IMR-90 (cell line): Measurements from ENCODE around the gene PCBP3. TPM values are rescaled to one million over a fixed set of nuclear protein-coding genes. Genes with fewer than 3 reads are reported as not detected.

Experiments
- ATAC-seq: fragments of 200-7000 bp; cut with Tn5 transposase; 2 replicates; pipeline ENCODE4 v1.9.1; 2020; ENCODE audit warnings: low read depth, mild to moderate bottlenecking, moderate library complexity
- BruUV-seq: library from RNA; stranded (reverse); fragments of 400-500 nt; replicated peaks from 2 replicates; lab custom pipeline; 2021; lab: Mats Ljungman, UMichigan
- CTCF ChIA-PET: fragments of 300-600 bp; formaldehyde crosslinking; extraction: SDS; loops from one replicate; lab custom pipeline; 2021; ENCODE audit warnings: antibody characterized with exemption; lab: Yijun Ruan, JAX
- POLR2A ChIA-PET: fragments of 300-600 bp; sonication (Branson Sonifier 250); formaldehyde crosslinking; loops from one replicate; lab custom pipeline; 2022; ENCODE audit warnings: antibody characterized with exemption; ENCODE audit not compliant: unreplicated experiment; lab: Charles Lee
- DNase-seq: peaks from one replicate; pipeline ENCODE4 v3.0.0; 2013
- H2AFZ ChIP-seq: replicated peaks from 2 replicates; pipeline ENCODE3; 2013; ENCODE audit warnings: low read length, mild to moderate bottlenecking; ENCODE audit not compliant: poor library complexity
- H2AK5ac ChIP-seq: 2 replicates; pipeline ENCODE4 v1.6.1; 2013; ENCODE audit warnings: low read depth, low read length, inconsistent platforms
- H2AK9ac ChIP-seq: replicated peaks from 2 replicates; pipeline ENCODE3; 2013; ENCODE audit warnings: mild to moderate bottlenecking, low read depth, low read length, moderate library complexity; ENCODE audit not compliant: poor library complexity
- H2BK120ac ChIP-seq: 2 replicates; pipeline ENCODE4 v1.6.1; 2013; ENCODE audit warnings: low read depth, low read length, inconsistent platforms
- H2BK15ac ChIP-seq: 3 replicates; pipeline ENCODE4 v1.6.1; 2013; ENCODE audit warnings: low read depth, low read length, inconsistent platforms
- H2BK20ac ChIP-seq: 2 replicates; pipeline ENCODE4 v1.6.1; 2013; ENCODE audit warnings: low read depth, mild to moderate bottlenecking, inconsistent platforms, low read length, moderate library complexity
- H2BK5ac ChIP-seq: 2 replicates; pipeline ENCODE4 v1.6.1; 2013; ENCODE audit warnings: mild to moderate bottlenecking, low read depth, low read length, inconsistent platforms; ENCODE audit not compliant: poor library complexity, severe bottlenecking
- H3K14ac ChIP-seq: replicated peaks from 2 replicates; pipeline ENCODE4 v1.6.1; 2013; ENCODE audit warnings: low read depth, low read length, inconsistent platforms
- H3K18ac ChIP-seq: 2 replicates; pipeline ENCODE4 v1.6.1; 2013; ENCODE audit warnings: low read depth, low read length, control low read depth
- H3K23ac ChIP-seq: 2 replicates; pipeline ENCODE4 v1.6.1; 2013; ENCODE audit warnings: low read depth, low read length, inconsistent platforms
- H3K27ac ChIP-seq: 2 replicates; pipeline ENCODE4 v1.5.1; 2013; ENCODE audit warnings: mild to moderate bottlenecking, control low read depth, low read length; ENCODE audit not compliant: insufficient read depth
- H3K27me3 ChIP-seq: 2 replicates; pipeline ENCODE4 v1.6.1; 2013; ENCODE audit warnings: low read length; ENCODE audit not compliant: control insufficient read depth, insufficient read depth
- H3K36me3 ChIP-seq: 2 replicates; pipeline ENCODE4 v1.6.1; 2013; ENCODE audit warnings: low read length, mixed read lengths; ENCODE audit not compliant: control insufficient read depth, insufficient read depth
- H3K4ac ChIP-seq: 2 replicates; pipeline ENCODE4 v1.6.1; 2013; ENCODE audit warnings: low read depth, low read length, inconsistent platforms
- H3K4me1 ChIP-seq: 2 replicates; pipeline ENCODE4 v1.6.1; 2013; ENCODE audit warnings: low read length, mixed read lengths; ENCODE audit not compliant: control insufficient read depth, insufficient read depth
- H3K4me2 ChIP-seq: 2 replicates; pipeline ENCODE4 v1.6.1; 2013; ENCODE audit warnings: low read depth, mild to moderate bottlenecking, control low read depth, low read length, moderate library complexity
- H3K4me3 ChIP-seq: 2 replicates; pipeline ENCODE4 v1.5.1; 2013; ENCODE audit warnings: low read depth, mild to moderate bottlenecking, control low read depth, low read length, moderate library complexity; ENCODE audit not compliant: insufficient read depth
- H3K56ac ChIP-seq: 2 replicates; pipeline ENCODE4 v1.6.1; 2013; ENCODE audit warnings: low read length, inconsistent platforms; ENCODE audit not compliant: insufficient read depth; ENCODE audit errors: extremely low read depth
- H3K79me1 ChIP-seq, 2 experiments: 2 replicates each; pipeline ENCODE4 v1.6.1; 2013; ENCODE audit warnings: low read length in 2 of 2, inconsistent platforms in 1 of 2, low read depth in 1 of 2
- H3K9ac ChIP-seq: 2 replicates; pipeline ENCODE4 v1.6.1; 2013; ENCODE audit warnings: low read depth, low read length, control low read depth
- H3K9me1 ChIP-seq: 2 replicates; pipeline ENCODE4 v1.6.1; 2013; ENCODE audit warnings: low read length, inconsistent platforms; ENCODE audit not compliant: insufficient read depth
- H3K9me3 ChIP-seq: 2 replicates; pipeline ENCODE4 v1.6.1; 2013; ENCODE audit warnings: low read length; ENCODE audit not compliant: control insufficient read depth, insufficient read depth
- H4K20me1 ChIP-seq: 2 replicates; pipeline ENCODE4 v1.6.1; 2013; ENCODE audit warnings: low read length, inconsistent platforms; ENCODE audit not compliant: insufficient read depth
- H4K5ac ChIP-seq: 2 replicates; pipeline ENCODE4 v1.6.1; 2013; ENCODE audit warnings: mild to moderate bottlenecking, low read depth, low read length, control low read depth
- H4K8ac ChIP-seq, 2 experiments: 2 replicates each; pipeline ENCODE4 v1.6.1; 2013; ENCODE audit warnings: low read depth in 2 of 2, low read length in 2 of 2, control low read depth in 1 of 2, inconsistent platforms in 1 of 2
- H4K91ac ChIP-seq: 2 replicates; pipeline ENCODE4 v1.6.1; 2013; ENCODE audit warnings: low read depth, low read length, inconsistent platforms; ENCODE audit not compliant: insufficient read depth
- BHLHE40 ChIP-seq: fragments of 150-350 bp; IDR thresholded peaks from 2 replicates; pipeline ENCODE4 v1.6.1; 2016; ENCODE audit warnings: mild to moderate bottlenecking, low read depth, low read length
- NFE2L2 ChIP-seq: fragments of 150-350 bp; IDR thresholded peaks from 2 replicates; pipeline ENCODE4 v1.6.1; 2016; ENCODE audit warnings: low read depth, mild to moderate bottlenecking, low read length
- WGBS, 2 experiments: methylation state at CpG; one replicate each; pipeline versions ENCODE4 v1.1.5 to v1.1.7; 2013; ENCODE audit warnings: missing lambda C conversion rate in 2 of 2; ENCODE audit not compliant: insufficient read length in 1 of 2; ENCODE audit errors: extremely low coverage in 2 of 2; 5-methylcytosine and 5-hydroxymethylcytosine counted together
- dilution Hi-C: fragments of 300-500 bp; cut with HindIII; formaldehyde crosslinking; loops from one replicate; pipeline ENCODE4 v1.14.3; 2018; ENCODE audit warnings: low sequenced_read_pairs; ENCODE audit not compliant: unreplicated experiment
- in situ Hi-C: fragments of 300-500 bp; cut with MboI; formaldehyde crosslinking; loops from 3 replicates; pipeline ENCODE4 v1.14.3; 2019; ENCODE audit warnings: low sequenced_read_pairs, inconsistent platforms, mixed read lengths
- intact Hi-C: fragments of 100-400 bp; cut with micrococcal nuclease; formaldehyde crosslinking; loops from 2 replicates; pipeline ENCODE4 v1.10.0; 2022
- polyA plus RNA-seq, 3 experiments: library from polyadenylated mRNA; depleted of rRNA; stranded (reverse); fragments of >200 nt; gene quantifications; 2 replicates each; pipeline ENCODE4 v1.2.3, GENCODE V29; 2012; ENCODE audit warnings: low replicate concordance in 1 of 3
- total RNA-seq: library from RNA; depleted of rRNA; stranded (reverse); fragments of >200 nt; gene quantifications from 2 replicates; pipeline ENCODE4 v1.2.3, GENCODE V29; 2012

The PCBP3 gene
- total and polyA plus RNA-seq, 2 of the 4 experiments (the other 2 are of a cell fraction): 2.9 to 3.9 TPM

- H2AK9ac ChIP-seq: no peak overlapping the region
- H3K14ac ChIP-seq: no peak overlapping the region
- H2AFZ ChIP-seq: no peak overlapping the region
- H3K23ac ChIP-seq: no peak overlapping the region
- in situ Hi-C loops (no loop called here), dilution Hi-C loops (no loop called here), intact Hi-C loops (no loop called here)
- TF ChIP-seq BHLHE40 (no peak), NFE2L2 (no peak)
- no peak overlapping the region for H4K5ac ChIP-seq
- DNase-seq (no peak), ATAC-seq (no peak)
- no peak overlapping the region for H2BK120ac ChIP-seq
- H3K4me2 ChIP-seq: no peak overlapping the region
- no peak overlapping the region for H3K27ac ChIP-seq
- no peak overlapping the region for H3K4ac ChIP-seq
- H2BK5ac ChIP-seq: no peak overlapping the region
- H3K4me3 ChIP-seq: no peak overlapping the region
- no peaks in the 10 kb centered on the region; the same call in 1 of the 2 replicates for H3K9me1 ChIP-seq
- H4K91ac ChIP-seq: no peak overlapping the region
- POLR2A ChIA-PET: no interaction called here
- no peaks in the 10 kb centered on the region for H3K9me3 ChIP-seq
- no TSS peak for BruUV-seq
- no peak overlapping the region for H2BK15ac ChIP-seq
- no peak overlapping the region for H3K18ac ChIP-seq
- H3K56ac ChIP-seq: no peak overlapping the region
- H3K79me1 ChIP-seq: no peaks in the 10 kb centered on the region
- no peak overlapping the region for H2BK20ac ChIP-seq
- no peak overlapping the region for H4K8ac ChIP-seq
- CTCF ChIA-PET: no interaction called here
- WGBS, 2 experiments: 86% methylated on average over 6 of the region's 9 CpGs; no CpG with 5 or more reads in 1 of the 2 experiments
- no peaks in the 10 kb centered on the region for H3K36me3 ChIP-seq
- H3K4me1 ChIP-seq: no peaks in the 10 kb centered on the region
- peaks cover 2% of the 10 kb centered on the region; the same call in 1 of the 2 replicates for H3K27me3 ChIP-seq
- no peak overlapping the region for H2AK5ac ChIP-seq
- H4K20me1 ChIP-seq: no peaks in the 10 kb centered on the region
- H3K9ac ChIP-seq: no peak overlapping the region
Measured at GRCh38 chr21:45799765-45800338, 156.3 kb downstream of the PCBP3 start.
